Stimulated activated CD8-positive, alpha-beta memory T cell treated with anti-CD3 and anti-CD28 coated beads, Interleukin-7, amount 100 ng/mL, for 24 hours (primary cell): ENCODE measurements around the gene CTXN1.
"Not testable (repeated sequence)": the region's sequence is repeated elsewhere in the genome, so short reads cannot be mapped to it uniquely, and the experiment has no call there.

Experiments used
- DNase-seq: peaks from one replicate; pipeline ENCODE4 v3.0.0-alpha.2; 2020; ENCODE audit warnings: low read depth

CTXN1 gene

GRCh38 chr19:7926021-7926726, at the start of gene CTXN1:
CTXN1 (minus strand) TSS chr19:7926135; CDS start chr19:7925538, 597 bp downstream.
- no peak for DNase-seq

GRCh38 chr19:7975037-7975436, 49.1 kb upstream of the CTXN1 start:
- DNase-seq = no peak

GRCh38 chr19:7973883-7974282, 47.9 kb upstream of the CTXN1 start:
- DNase-seq = no peak

GRCh38 chr19:7971553-7972520, 45.9 kb upstream of the CTXN1 start:
- DNase-seq = no peak

GRCh38 chr19:7970716-7971448, 44.9 kb upstream of the CTXN1 start:
- DNase-seq = no peak

- DNase-seq = no peak
Measured at GRCh38 chr19:7969555-7969939, 43.6 kb upstream of the CTXN1 start.

GRCh38 chr19:7968796-7969554, 43.0 kb upstream of the CTXN1 start:
- no peak for DNase-seq

GRCh38 chr19:7968008-7968795, 42.3 kb upstream of the CTXN1 start:
- no peak for DNase-seq

GRCh38 chr19:7965921-7966665, 40.2 kb upstream of the CTXN1 start:
- DNase-seq = no peak

GRCh38 chr19:7965259-7965841, 39.4 kb upstream of the CTXN1 start:
- no peak for DNase-seq

GRCh38 chr19:7963566-7963965, 37.6 kb upstream of the CTXN1 start:
- no peak for DNase-seq

GRCh38 chr19:7962644-7963268, 36.8 kb upstream of the CTXN1 start:
- no peak for DNase-seq

- no peak for DNase-seq
Measured at GRCh38 chr19:7961920-7962626, 36.1 kb upstream of the CTXN1 start.

GRCh38 chr19:7961082-7961481, 35.1 kb upstream of the CTXN1 start:
- not testable (repeated sequence) for DNase-seq

GRCh38 chr19:7959211-7959610, 33.3 kb upstream of the CTXN1 start:
- no peak for DNase-seq

- no peak for DNase-seq
Measured at GRCh38 chr19:7955696-7956095, 29.8 kb upstream of the CTXN1 start.

GRCh38 chr19:7953576-7953975, 27.6 kb upstream of the CTXN1 start:
- no peak for DNase-seq

- no peak for DNase-seq
Measured at GRCh38 chr19:7953060-7953459, 27.1 kb upstream of the CTXN1 start.

- no peak for DNase-seq
Measured at GRCh38 chr19:7947939-7948338, 22.0 kb upstream of the CTXN1 start.
